GM19452 (cell line): ENCODE results near the gene GLCCI1.
A peak's percentile ranks its signal among the peaks of the same experiment; 100 is the strongest.

Experiments
- ATAC-seq: cut with Tn5 transposase; IDR thresholded peaks from one replicate; pipeline ENCODE4 v1.9.1; 2021; ENCODE audit not compliant: unreplicated experiment

GLCCI1 gene

GRCh38 chr7:7968544-7969305, at the start of gene GLCCI1:
TSS of gene GLCCI1 (plus strand) at chr7:7968796. CDS start at chr7:7969351, 555 bp downstream.
- peak; percentile 79 for ATAC-seq

GRCh38 chr7:7919449-7919945, 49.1 kb upstream of the GLCCI1 start:
- no peak for ATAC-seq

DNA sequence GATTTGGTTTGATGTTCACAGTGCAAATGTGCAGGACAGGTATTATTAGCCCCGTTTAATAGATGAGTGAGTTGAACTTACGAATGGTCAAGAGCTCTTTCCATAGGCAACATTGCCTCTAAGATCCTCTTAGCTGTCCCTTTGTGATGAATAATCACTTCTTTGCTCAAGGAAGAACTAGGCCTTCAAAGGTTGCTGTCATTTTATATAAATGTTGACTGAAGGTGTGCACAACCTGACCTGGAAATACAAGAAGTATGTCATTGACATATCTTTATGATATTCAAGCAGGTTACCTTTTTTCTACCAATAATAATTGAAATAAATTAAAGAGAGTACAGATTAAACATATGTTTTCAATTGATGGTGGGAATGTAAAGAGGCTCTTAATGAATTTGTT, 48.5 kb upstream of the GLCCI1 start:
- ATAC-seq: no peak

- peak; percentile 86 for ATAC-seq
Observed at GRCh38 chr7:7920481-7920880, 48.1 kb upstream of the GLCCI1 start.

DNA sequence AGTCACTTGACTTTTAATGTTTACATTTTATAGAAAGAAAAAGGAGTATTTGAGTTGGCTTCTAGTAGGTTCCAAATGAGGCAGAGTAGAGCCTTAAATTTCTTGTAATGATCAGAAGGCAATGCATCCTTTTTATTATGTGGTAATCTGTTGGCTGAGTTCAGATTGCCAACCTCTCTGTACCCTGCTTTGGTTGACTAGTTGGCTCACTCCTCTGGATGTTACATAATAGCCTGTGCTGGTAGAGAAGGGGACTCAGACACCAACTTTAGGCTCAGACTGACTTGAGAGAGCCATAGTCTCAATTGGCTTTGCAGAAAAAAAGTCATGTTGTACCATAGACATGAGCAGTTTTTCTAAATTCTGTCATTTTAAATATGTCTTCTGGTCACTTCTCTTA, 46.8 kb upstream of the GLCCI1 start:
- no peak for ATAC-seq

DNA sequence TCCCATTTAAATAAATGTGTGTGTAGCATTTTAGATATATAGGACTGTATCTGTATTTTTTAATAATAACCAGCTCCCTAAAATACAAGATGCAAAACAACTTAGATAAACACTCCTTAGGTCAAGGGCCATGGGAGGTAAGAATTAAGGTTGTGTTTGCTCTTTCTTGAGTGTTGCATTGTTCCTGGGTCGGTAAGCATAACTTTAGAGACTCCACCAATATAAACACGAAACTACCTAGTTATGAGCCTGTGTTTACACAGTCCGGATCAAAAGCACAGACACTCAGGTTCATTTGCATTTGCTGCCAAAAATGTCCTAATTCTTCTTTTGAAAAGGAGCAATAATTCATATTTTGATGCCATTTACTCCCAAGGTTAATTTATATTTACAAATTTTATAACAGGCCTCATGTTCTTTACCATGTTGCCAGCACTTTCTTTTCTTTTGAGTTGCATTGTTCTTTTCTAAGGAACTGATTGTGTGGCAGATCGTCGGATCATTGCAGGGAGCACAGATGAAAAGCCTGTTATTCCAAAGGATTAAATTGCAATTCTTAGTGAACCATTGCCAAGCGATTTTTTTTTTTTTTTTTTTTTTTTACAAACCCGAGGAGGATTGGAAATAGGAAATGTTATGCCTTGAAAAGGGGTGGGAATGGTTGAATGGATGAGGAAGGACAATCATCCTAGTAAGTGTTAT, 45.8 kb upstream of the GLCCI1 start:
- no peak for ATAC-seq

DNA sequence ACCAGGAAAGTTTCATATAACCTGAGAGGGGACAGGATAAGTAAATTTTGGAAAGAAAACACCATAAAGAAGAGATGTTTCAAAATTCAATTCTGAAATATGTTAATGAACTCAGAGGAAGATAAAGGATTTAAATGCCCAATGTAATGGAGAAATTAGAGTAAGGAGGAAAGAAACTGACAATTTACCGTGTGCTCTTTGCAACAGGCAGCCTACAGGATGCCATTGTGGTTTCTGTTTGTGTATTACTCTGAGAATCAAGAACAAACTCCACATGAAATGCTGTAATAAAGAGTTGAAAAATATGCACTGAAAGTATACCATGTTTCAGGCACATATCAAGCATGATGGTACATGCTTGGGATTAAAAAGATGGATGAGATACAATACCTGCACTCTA, 44.8 kb upstream of the GLCCI1 start:
- no peak for ATAC-seq

GRCh38 chr7:7924303-7924702, 44.3 kb upstream of the GLCCI1 start:
- ATAC-seq: no peak

- ATAC-seq: no peak
Observed at GRCh38 chr7:7931626-7932025, 37.0 kb upstream of the GLCCI1 start.

DNA sequence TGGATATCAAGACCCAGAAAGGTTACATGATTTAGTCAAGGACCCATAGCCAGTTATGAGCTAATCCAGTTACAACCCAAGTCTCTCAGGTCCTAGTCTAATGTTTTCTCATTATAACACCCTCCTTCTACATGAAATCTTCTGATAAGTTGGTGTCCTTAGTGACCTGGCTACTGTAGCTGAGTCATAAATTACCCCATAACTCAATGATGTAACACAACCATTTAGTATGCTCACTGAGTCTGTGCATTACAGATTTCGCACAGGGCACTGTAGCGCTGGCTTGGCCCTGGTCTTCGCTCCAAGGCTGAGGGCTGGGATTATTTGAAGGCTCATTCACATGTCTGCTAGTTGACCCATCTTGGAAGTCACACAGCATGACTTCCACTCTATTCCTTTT, 36.0 kb upstream of the GLCCI1 start:
- ATAC-seq: no peak

DNA sequence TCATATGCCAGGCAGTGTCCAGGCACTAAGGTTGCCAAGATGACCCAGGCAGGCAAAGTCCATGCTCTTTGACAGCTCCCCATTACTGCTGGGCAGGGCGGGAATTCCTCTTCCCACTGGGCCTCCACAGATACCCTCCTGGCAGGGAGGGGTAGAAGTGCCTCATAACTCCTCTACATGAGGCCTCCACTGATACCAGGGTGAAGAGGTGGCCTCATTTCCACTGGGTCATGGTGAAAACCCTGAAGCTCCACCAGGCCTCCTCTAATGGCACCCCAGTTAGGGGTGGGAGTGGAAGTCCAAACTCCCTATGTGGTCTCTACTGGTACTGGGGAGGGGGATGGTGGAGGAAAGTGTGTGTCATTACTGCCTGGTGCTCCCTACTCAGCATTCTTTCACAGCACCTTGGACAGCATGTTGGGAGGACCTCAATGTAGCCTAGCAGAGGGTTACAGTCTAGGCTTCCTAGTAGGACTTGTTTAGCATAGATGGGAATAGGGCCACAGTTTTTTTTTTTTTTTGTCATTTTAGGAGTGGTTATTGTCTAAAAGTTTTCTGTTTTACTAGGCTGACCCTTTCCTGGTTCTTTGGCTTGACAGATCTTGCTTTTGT, 34.6 kb upstream of the GLCCI1 start:
- no peak for ATAC-seq

DNA sequence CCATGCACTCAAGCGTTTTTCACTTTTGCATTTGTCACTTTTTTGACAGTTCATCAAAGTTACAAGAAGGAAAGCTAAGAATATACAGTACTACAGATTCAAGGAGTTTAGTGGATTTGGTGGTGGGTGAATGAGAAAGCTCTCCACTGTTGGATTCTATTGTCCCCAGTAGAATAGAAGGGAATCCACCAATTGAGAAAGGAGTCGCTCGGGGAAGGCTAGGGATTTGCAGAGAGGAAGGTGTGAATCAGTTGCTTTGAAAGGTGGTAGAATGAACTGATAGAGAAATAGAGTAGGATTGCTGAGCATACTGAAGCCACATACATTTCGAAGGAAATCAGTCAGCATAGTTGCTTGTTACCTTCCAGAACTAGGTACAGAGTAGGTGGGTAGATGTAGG, 33.7 kb upstream of the GLCCI1 start:
- no peak for ATAC-seq

DNA sequence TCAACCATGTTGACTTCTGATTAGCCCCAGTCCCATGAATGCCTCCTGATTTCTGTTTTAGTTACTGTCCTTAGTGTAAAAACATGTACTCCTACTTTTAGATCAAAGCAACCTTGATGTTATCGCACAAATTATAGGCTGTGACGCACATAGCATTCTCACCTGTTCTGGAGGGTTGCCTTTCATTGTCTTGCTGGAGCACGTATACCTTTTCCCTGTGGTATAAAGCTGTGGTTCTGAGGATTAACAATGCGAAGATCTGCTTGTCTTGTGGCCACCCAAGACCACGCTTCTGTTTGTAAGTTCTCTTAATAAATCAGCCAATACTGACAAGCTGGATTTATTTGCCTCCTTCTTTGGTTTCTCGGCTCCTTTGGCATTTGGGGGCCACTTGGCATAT, 30.1 kb upstream of the GLCCI1 start:
- no peak for ATAC-seq

DNA sequence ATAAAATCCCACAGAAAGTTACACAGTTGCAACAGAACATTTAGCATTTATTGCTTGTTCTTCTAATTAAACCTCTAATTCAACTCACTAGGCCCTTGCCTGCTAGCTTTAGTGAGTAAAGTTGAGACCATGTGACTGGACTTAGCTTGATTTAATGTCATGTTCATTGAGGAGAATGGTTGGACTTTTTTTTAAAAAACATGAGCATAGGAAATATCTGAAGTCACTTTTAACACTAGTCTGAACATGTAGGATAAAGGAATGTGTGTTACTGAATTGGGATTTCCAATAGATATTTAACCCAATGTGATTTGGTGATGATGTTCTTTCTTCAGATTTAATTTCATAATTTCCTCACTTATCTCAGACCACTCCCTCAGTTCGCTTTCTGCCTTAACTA, 24.6 kb upstream of the GLCCI1 start:
- no peak for ATAC-seq

DNA sequence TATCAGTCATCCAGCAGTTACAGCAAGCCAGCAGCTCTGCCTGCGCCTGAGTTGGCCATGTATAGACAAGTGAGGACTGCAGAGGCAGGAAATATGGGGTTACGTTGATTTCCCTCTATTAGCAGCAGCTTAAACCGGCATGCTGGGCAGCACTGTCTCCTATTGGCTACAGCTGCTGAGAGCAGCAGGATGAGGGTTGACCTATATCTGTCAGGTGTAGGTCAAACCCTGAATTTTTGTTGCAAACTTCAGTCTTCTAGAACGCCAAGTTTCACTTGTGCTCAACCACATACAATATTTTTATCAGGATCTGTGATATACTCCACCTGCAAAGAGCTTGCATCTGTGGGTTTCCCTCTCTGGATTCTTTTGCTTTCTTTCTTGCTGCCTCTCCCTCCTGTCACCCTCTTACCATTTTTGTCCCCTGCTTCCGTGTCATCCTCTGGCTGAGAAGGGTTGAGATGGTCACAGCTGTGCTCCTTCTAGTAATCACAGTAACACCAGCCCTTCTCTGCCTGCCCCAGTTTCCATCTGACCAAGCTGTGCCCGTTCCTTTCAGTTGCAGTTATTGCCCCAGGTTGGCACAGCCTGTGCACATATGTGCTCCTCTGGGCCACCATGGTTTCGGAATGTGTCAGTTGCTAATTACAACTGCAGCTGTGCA, 23.8 kb upstream of the GLCCI1 start:
- ATAC-seq: peak; percentile 91

- ATAC-seq: no peak
Observed at GRCh38 chr7:7946486-7946885, 22.1 kb upstream of the GLCCI1 start.

DNA sequence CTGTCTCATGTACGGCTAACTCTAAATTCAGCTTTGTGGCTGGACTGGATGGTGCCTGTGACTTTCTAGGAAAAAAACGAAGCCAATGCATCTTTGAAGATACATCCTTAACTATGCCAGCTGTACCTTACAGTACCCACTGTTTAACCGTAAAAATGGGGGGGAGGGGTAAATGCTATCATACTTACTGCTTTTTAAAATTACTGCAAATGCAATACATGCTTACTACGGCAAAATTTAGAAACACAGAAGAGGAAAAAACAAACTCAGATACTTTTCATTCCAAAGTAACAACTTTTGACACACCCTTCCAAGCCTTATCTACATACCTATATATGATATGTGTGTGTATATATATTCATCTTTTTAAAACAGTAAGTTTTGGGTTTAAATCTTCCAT, 20.4 kb upstream of the GLCCI1 start:
- no peak for ATAC-seq

- no peak for ATAC-seq
Observed at GRCh38 chr7:7953806-7954205, 14.8 kb upstream of the GLCCI1 start.

- ATAC-seq: no peak
Observed at GRCh38 chr7:7956531-7957128, 12.0 kb upstream of the GLCCI1 start.

GRCh38 chr7:7957513-7957912, 11.1 kb upstream of the GLCCI1 start:
- ATAC-seq: no peak
